K562 (cell line): ENCODE data around the gene MAP4. TPM values are rescaled to one million over a fixed set of nuclear protein-coding genes. Genes with fewer than 3 reads are reported as not detected.
A peak's percentile ranks its signal among the peaks of the same experiment; 100 is the strongest.

Experiments
- ATAC-seq: fragments of 200-7000 bp; cut with Tn5 transposase; 3 replicates; pipeline ENCODE4 v1.9.1; 2020; ENCODE audit warnings: moderate library complexity
- BruUV-seq: library from RNA; stranded (reverse); fragments of 400-500 nt; replicated peaks from 2 replicates; lab custom pipeline; 2021; lab: Mats Ljungman, UMichigan
- CTCF ChIA-PET: fragments of 300-600 bp; formaldehyde crosslinking; extraction: SDS; loops from one replicate; lab custom pipeline; 2021; ENCODE audit warnings: low intra/inter-chr PET ratio; lab: Yijun Ruan, JAX
- POLR2A ChIA-PET: fragments of 300-600, 350-650 bp; sonication (Branson Sonifier 250); formaldehyde crosslinking; extraction: SDS; loops from one replicate; lab custom pipeline; 2021; ENCODE audit warnings: antibody characterized with exemption, inconsistent platforms; lab: Yijun Ruan, JAX
- DNase-seq, 4 experiments: peaks; one replicate each; pipeline versions ENCODE4 v3.0.0 to v3.0.0-alpha.2; 2011 to 2018; ENCODE audit warnings: low spot score in 3 of 4, mixed read lengths in 3 of 4; ENCODE audit errors: extremely low read depth in 1 of 4
- FAIRE-seq: peaks from 2 replicates; lab custom pipeline; 2011; peaks lifted over from hg19 to GRCh38; lab: Jason Lieb, UNC
- H2AFZ ChIP-seq: 2 replicates; pipeline ENCODE4 v1.6.0; 2011; ENCODE audit warnings: low read depth, low read length, control low read depth, inconsistent platforms
- H3K27ac ChIP-seq: fragments of 200-600 bp; 3 replicates; pipeline ENCODE4 v1.8.0; 2011; ENCODE audit warnings: low read depth, mild to moderate bottlenecking, control low read depth, inconsistent platforms, low read length, moderate library complexity, mixed read lengths; ENCODE audit errors: extremely low read depth
- H3K27me3 ChIP-seq, 2 experiments: fragments of 300-600 bp in 1 of 2; 2 replicates in 1 of 2; 3 replicates in 1 of 2; pipeline versions ENCODE4 v1.6.0 to v1.8.0; 2011; ENCODE audit warnings: inconsistent platforms in 2 of 2, low read length in 2 of 2, mild to moderate bottlenecking in 1 of 2, mixed read lengths in 1 of 2, moderate library complexity in 1 of 2; ENCODE audit not compliant: control insufficient read depth in 2 of 2, insufficient read depth in 2 of 2
- H3K36me3 ChIP-seq: fragments of 300-600 bp; 3 replicates; pipeline ENCODE4 v1.8.0; 2011; ENCODE audit warnings: mild to moderate bottlenecking, low read length, inconsistent platforms; ENCODE audit not compliant: control insufficient read depth, insufficient read depth
- H3K4me1 ChIP-seq, 2 experiments: fragments of 200-600 bp in 1 of 2; replicated peaks in 1 of 2; 2 replicates in 1 of 2; 3 replicates in 1 of 2; pipeline versions ENCODE4 v1.5.1 to v1.8.0; 2011; ENCODE audit warnings: inconsistent platforms in 2 of 2, low read length in 2 of 2, mild to moderate bottlenecking in 1 of 2, mixed read lengths in 1 of 2, moderate library complexity in 1 of 2; ENCODE audit not compliant: control insufficient read depth in 2 of 2, insufficient read depth in 2 of 2
- H3K4me2 ChIP-seq: 2 replicates; pipeline ENCODE4 v1.6.1; 2011; ENCODE audit warnings: low read length, control low read depth, inconsistent platforms, mixed read lengths; ENCODE audit not compliant: insufficient read depth
- H3K4me3 ChIP-seq: fragments of 200-600 bp; sonication (generic), shearing (Covaris generic); 2 replicates; pipeline ENCODE4 v1.5.1; 2016; ENCODE audit warnings: control low read depth, inconsistent platforms
- H3K79me2 ChIP-seq: fragments of 200-600 bp; 3 replicates; pipeline ENCODE4 v1.8.0; 2011; ENCODE audit warnings: low read length, inconsistent platforms; ENCODE audit not compliant: control insufficient read depth, insufficient read depth
- H3K9ac ChIP-seq, 2 experiments: 2 replicates each; pipeline versions ENCODE4 v1.6.0 to v1.6.1; 2011; ENCODE audit warnings: low read depth in 2 of 2, low read length in 2 of 2, control low read depth in 1 of 2, inconsistent platforms in 1 of 2, mild to moderate bottlenecking in 1 of 2, mixed read lengths in 1 of 2; ENCODE audit not compliant: insufficient read depth in 1 of 2
- H3K9me1 ChIP-seq: one replicate; pipeline ENCODE4 v1.6.0; 2011; ENCODE audit warnings: inconsistent platforms, mild to moderate bottlenecking, low read length, moderate library complexity; ENCODE audit not compliant: control insufficient read depth, insufficient read depth
- H3K9me3 ChIP-seq: replicated peaks from 2 replicates; pipeline ENCODE4 v1.5.1; 2011; ENCODE audit warnings: low read depth, low read length, inconsistent platforms; ENCODE audit not compliant: control insufficient read depth, insufficient read depth
- H4K20me1 ChIP-seq: replicated peaks from 2 replicates; pipeline ENCODE4 v1.6.1; 2011; ENCODE audit warnings: low read length, inconsistent platforms, mixed read lengths; ENCODE audit not compliant: control insufficient read depth, insufficient read depth
- POLR2AphosphoS5 ChIP-seq: IDR thresholded peaks from 2 replicates; pipeline ENCODE4 v1.6.1; 2011; ENCODE audit warnings: mild to moderate bottlenecking, low read depth, low read length, moderate library complexity; ENCODE audit not compliant: control insufficient read depth, insufficient read depth
- POLR2G ChIP-seq: fragments of 200-400 bp; formaldehyde crosslinking; IDR thresholded peaks from 2 replicates; pipeline ENCODE4 v1.6.1; 2017; ENCODE audit warnings: low read depth, mild to moderate bottlenecking, antibody characterized with exemption, low read length, moderate library complexity
- RBFOX2 ChIP-seq: fragments of 200-400 bp; formaldehyde crosslinking; IDR thresholded peaks from 2 replicates; pipeline ENCODE4 v1.6.1; 2017; ENCODE audit warnings: low read depth, mild to moderate bottlenecking, low read length, moderate library complexity
- TFAP4 ChIP-seq: sonication (generic); formaldehyde crosslinking; IDR thresholded peaks from 2 replicates; pipeline ENCODE4 v1.8.0; 2022; ENCODE audit warnings: missing genetic modification reagents, mild to moderate bottlenecking, moderate library complexity, borderline replicate concordance
- ZNF589 ChIP-seq: fragments of 200-800 bp; sonication (Bioruptor generic); IDR thresholded peaks from 2 replicates; pipeline ENCODE4 v1.6.1; 2016; ENCODE audit warnings: low read depth, missing genetic modification characterization, missing compliant biosample characterization
- ZNF77 ChIP-seq: fragments of 250-450 bp; sonication (Bioruptor Pico); IDR thresholded peaks from 2 replicates; pipeline ENCODE4 v1.5.0; 2020
- WGBS: fragments of 100-300 bp; shearing (Covaris generic); methylation state at CpG from one replicate; pipeline ENCODE4 v1.1.6; 2016; ENCODE audit warnings: low coverage, mixed read lengths; ENCODE audit not compliant: insufficient coverage; ENCODE audit errors: missing lambda C conversion rate; 5-methylcytosine and 5-hydroxymethylcytosine counted together
- in situ Hi-C: fragments of 300-500 bp; cut with MboI; formaldehyde crosslinking; loops from 4 replicates; pipeline ENCODE4 v1.15.0; 2018; ENCODE audit warnings: inconsistent platforms, mixed read lengths
- intact Hi-C: fragments of 100-400 bp; cut with micrococcal nuclease; formaldehyde crosslinking; loops from 2 replicates; pipeline ENCODE4 v1.14.2; 2022
- polyA plus RNA-seq, 8 experiments: library from polyadenylated mRNA; depleted of rRNA in 4 of 8; stranded (reverse) in 5 of 8; unstranded in 3 of 8; fragments of >200 nt; fragmentation: Nextera tagmentation in 2 of 8; fragmentation: Illumina TruSeq in 1 of 8; extraction: Ambion mirVana in 2 of 8; extraction: Trizol in 1 of 8; gene quantifications; 2 replicates each; pipeline versions ENCODE4 v1.2.1 to v1.2.3, GENCODE V29; 2011 to 2014; ENCODE audit warnings: inconsistent platforms in 1 of 8, missing spikeins in 1 of 8
- total RNA-seq, 7 experiments: library from RNA; depleted of rRNA in 6 of 7; stranded (reverse); fragments of >200 nt in 6 of 7; fragmentation: Illumina TruSeq in 2 of 7; extraction: Trizol in 2 of 7; gene quantifications; 2 replicates each; pipeline versions ENCODE4 v1.2.1 to v1.2.3, GENCODE V29; 2011 to 2021; ENCODE audit warnings: low replicate concordance in 1 of 7

MAP4 gene
- total and polyA plus RNA-seq, 9 of the 15 experiments (the other 6 are each of a cell fraction or from before 2014, with no cell fraction given), result 13.3 to 141 (median 36.8) TPM

- FAIRE-seq, result no peak
- intact Hi-C loops, result no loop called here
- H3K36me3 ChIP-seq, result peaks cover 99% of the 10 kb centered on the region
- TF ChIP-seq POLR2G (peak; percentile 46; the same call in 1 of the 2 replicates), ZNF589 (no peak), ZNF77 (CRISPR knock-in tag) (no peak), RBFOX2 (peak; percentile 34; the same call in 1 of the 2 replicates), TFAP4 (CRISPR knock-in tag) (0 out of 2 replicates have a peak, but pooled peaks have one; percentile 8), POLR2AphosphoS5 (peak; percentile 10; the same call in 1 of the 2 replicates)
- H3K27me3 ChIP-seq, result no peaks in the 10 kb centered on the region
- peak in 1 of 4 experiments; percentile 48 for DNase-seq
- no peak overlapping the region for H3K4me3 ChIP-seq
- no peak overlapping the region for H3K4me2 ChIP-seq
- no peak overlapping the region for H3K9ac ChIP-seq
- ChIA-PET POLR2A (interaction anchor here (0.8 kb wide), 1 partner anchor 9 kb away, joined by 3 read pairs; no protein-coding TSS in a partner anchor), CTCF (interaction anchor here (0.6 kb wide), 1 partner anchor 20 kb away, joined by 3 read pairs; no protein-coding TSS in a partner anchor)
- no TSS peak for BruUV-seq
- peaks cover 0 to 22% of the 10 kb centered on the region in 2 experiments; a peak in 1 of 5 replicates for H3K4me1 ChIP-seq
- no peaks in the 10 kb centered on the region; the same call in 2 of the 3 replicates for H3K79me2 ChIP-seq
- in situ Hi-C loops, result loop anchor here (25.0 kb wide), 1 partner anchor 1390 kb away; no protein-coding TSS in a partner anchor
- peaks cover 16% of the 10 kb centered on the region; the same call in 1 of the 2 replicates for H4K20me1 ChIP-seq
- no peaks in the 10 kb centered on the region for H3K9me1 ChIP-seq
- H3K27ac ChIP-seq, result no peak overlapping the region
- 95% methylated on average over 11 of the region's 11 CpGs for WGBS
- H3K9me3 ChIP-seq, result no peaks in the 10 kb centered on the region
- ATAC-seq, result no peak
- no peak overlapping the region for H2AFZ ChIP-seq
Measured at GRCh38 chr3:47847260-47847659, 169.0 kb downstream of the MAP4 start.
